Neuronal stem cell (in vitro differentiated cells): ENCODE measurements around the gene NLRP6.

Experiments used
- DNase-seq: peaks from one replicate; pipeline ENCODE4 v3.0.0-alpha.2; 2013; ENCODE audit warnings: low spot score
- H2AFZ ChIP-seq: one replicate; pipeline ENCODE4 v1.6.1; 2013; ENCODE audit warnings: mild to moderate bottlenecking, low read length, inconsistent platforms
- H2AK5ac ChIP-seq: 2 replicates; pipeline ENCODE4 v1.6.1; 2013; ENCODE audit warnings: low read depth, mild to moderate bottlenecking, inconsistent platforms, low read length, moderate library complexity, mixed read lengths
- H2BK120ac ChIP-seq: 2 replicates; pipeline ENCODE4 v1.6.1; 2013; ENCODE audit warnings: low read depth, mild to moderate bottlenecking, inconsistent platforms, low read length, moderate library complexity, mixed read lengths
- H2BK12ac ChIP-seq: one replicate; pipeline ENCODE4 v1.6.1; 2013; ENCODE audit warnings: low read length, inconsistent platforms
- H2BK15ac ChIP-seq: 2 replicates; pipeline ENCODE4 v1.6.1; 2013; ENCODE audit warnings: mild to moderate bottlenecking, low read length, inconsistent platforms, mixed read lengths
- H2BK5ac ChIP-seq: one replicate; pipeline ENCODE4 v1.6.1; 2013; ENCODE audit warnings: inconsistent platforms, mild to moderate bottlenecking, low read length, moderate library complexity
- H3K14ac ChIP-seq: one replicate; pipeline ENCODE4 v1.6.1; 2013; ENCODE audit warnings: low read length, inconsistent platforms
- H3K18ac ChIP-seq: 2 replicates; pipeline ENCODE4 v1.6.1; 2013; ENCODE audit warnings: low read length, inconsistent platforms
- H3K23ac ChIP-seq: 2 replicates; pipeline ENCODE4 v1.6.1; 2013; ENCODE audit warnings: low read depth, mild to moderate bottlenecking, mixed read lengths, low read length, inconsistent platforms; ENCODE audit not compliant: poor library complexity
- H3K27ac ChIP-seq: replicated peaks from 3 replicates; pipeline ENCODE4 v1.5.1; 2013; ENCODE audit warnings: low read length, inconsistent platforms
- H3K27me3 ChIP-seq, 3 experiments: 2 replicates each; pipeline ENCODE4 v1.6.1; 2013; ENCODE audit warnings: low read length in 3 of 3, mild to moderate bottlenecking in 2 of 3, inconsistent platforms in 1 of 3, low read depth in 1 of 3, mixed read lengths in 1 of 3, moderate library complexity in 1 of 3; ENCODE audit not compliant: control insufficient read depth in 3 of 3, insufficient read depth in 3 of 3
- H3K36me3 ChIP-seq, 2 donors: replicated peaks in 1 of 2; 2 replicates each; pipeline ENCODE4 v1.6.1; 2013; ENCODE audit warnings: low read length in 2 of 2; ENCODE audit not compliant: control insufficient read depth in 2 of 2, insufficient read depth in 2 of 2
- H3K4ac ChIP-seq: 2 replicates; pipeline ENCODE4 v1.6.1; 2013; ENCODE audit warnings: inconsistent platforms, mild to moderate bottlenecking, low read length, moderate library complexity
- H3K4me1 ChIP-seq, 2 donors: 1 replicate in 1 of 2; 2 replicates in 1 of 2; pipeline ENCODE4 v1.6.1; 2013; ENCODE audit warnings: low read length in 2 of 2, low read depth in 1 of 2; ENCODE audit not compliant: control insufficient read depth in 2 of 2, insufficient read depth in 1 of 2
- H3K4me2 ChIP-seq: one replicate; pipeline ENCODE4 v1.6.1; 2013; ENCODE audit warnings: mild to moderate bottlenecking, low read length, inconsistent platforms; ENCODE audit not compliant: insufficient read depth, poor library complexity, severe bottlenecking
- H3K4me3 ChIP-seq, 2 donors: 2 replicates each; pipeline ENCODE4 v1.5.1; 2013; ENCODE audit warnings: low read length in 2 of 2, mild to moderate bottlenecking in 2 of 2, inconsistent platforms in 1 of 2, moderate library complexity in 1 of 2
- H3K79me1 ChIP-seq: one replicate; pipeline ENCODE4 v1.6.1; 2013; ENCODE audit warnings: low read depth, mild to moderate bottlenecking, inconsistent platforms, low read length, moderate library complexity
- H3K9ac ChIP-seq: one replicate; pipeline ENCODE4 v1.6.1; 2013; ENCODE audit warnings: mild to moderate bottlenecking, low read depth, low read length, inconsistent platforms; ENCODE audit not compliant: poor library complexity
- H3K9me3 ChIP-seq, 2 donors: replicated peaks in 1 of 2; 2 replicates each; pipeline versions ENCODE3 to v1.6.1; 2013; ENCODE audit warnings: low read length in 2 of 2, mild to moderate bottlenecking in 2 of 2, inconsistent platforms in 1 of 2, low read depth in 1 of 2, mixed read lengths in 1 of 2, moderate library complexity in 1 of 2; ENCODE audit not compliant: control insufficient read depth in 2 of 2, insufficient read depth in 1 of 2
- H4K8ac ChIP-seq: one replicate; pipeline ENCODE4 v1.6.1; 2013; ENCODE audit warnings: low read depth, mild to moderate bottlenecking, inconsistent platforms, low read length, moderate library complexity
- H4K91ac ChIP-seq: one replicate; pipeline ENCODE4 v1.6.1; 2013; ENCODE audit warnings: low read length, low read depth, mild to moderate bottlenecking, inconsistent platforms; ENCODE audit not compliant: poor library complexity
- WGBS, 2 donors: extraction: QIAGEN DNeasy Blood & Tissue Kit; methylation state at CpG; one replicate each; pipeline ENCODE4 v1.1.7; 2013; ENCODE audit warnings: missing lambda C conversion rate in 2 of 2, mixed read lengths in 1 of 2; ENCODE audit not compliant: insufficient read length in 2 of 2, insufficient replicate concordance in 1 of 2; ENCODE audit errors: extremely low coverage in 2 of 2; 5-methylcytosine and 5-hydroxymethylcytosine counted together

The NLRP6 gene

DNA sequence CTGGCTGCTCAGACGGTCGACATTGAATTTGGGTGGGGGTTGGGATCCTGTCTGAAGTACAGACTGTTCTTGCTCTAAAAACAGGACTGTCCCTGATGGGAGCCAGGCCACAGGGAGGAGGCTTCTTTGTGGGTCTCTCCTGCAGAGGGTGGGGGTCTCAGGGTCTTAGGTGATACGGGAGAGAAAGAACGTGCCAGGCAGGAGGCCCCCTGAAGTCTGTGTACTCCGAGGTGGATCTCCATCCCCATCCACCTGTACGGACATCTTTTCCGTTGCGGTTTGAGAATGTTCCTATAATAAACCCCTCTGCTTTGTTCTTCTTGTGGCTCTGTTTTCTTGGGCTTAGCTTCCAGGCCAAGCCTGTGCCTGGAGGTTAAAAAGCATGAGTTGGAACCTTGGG is 25.5 kb upstream of the NLRP6 start:
- Histone ChIP-seq H2BK5ac (no peak overlapping the region), H3K4me2 (no peak overlapping the region), H3K4me3 (no peak overlapping the region), H3K23ac (no peak overlapping the region), H3K27me3 (no peaks in the 10 kb centered on the region), H3K4ac (no peak overlapping the region), H3K4me1 (no peaks in the 10 kb centered on the region), H2BK12ac (no peak overlapping the region), H3K36me3 (peaks cover 35 to 64% of the 10 kb centered on the region in 2 donors), H3K18ac (no peak overlapping the region), H3K9me3 (no peaks in the 10 kb centered on the region), H4K8ac (no peak overlapping the region), H4K91ac (no peak overlapping the region), H3K14ac (no peak overlapping the region), H2BK15ac (no peak overlapping the region), H3K79me1 (no peaks in the 10 kb centered on the region), H2AFZ (no peak overlapping the region), H3K9ac (no peak overlapping the region), H3K27ac (no peak overlapping the region), H2AK5ac (no peak overlapping the region), H2BK120ac (no peak overlapping the region)
- DNase-seq, result no peak
- no CpG with 5 or more reads among the region's 8 CpGs for WGBS, 2 donors

DNA sequence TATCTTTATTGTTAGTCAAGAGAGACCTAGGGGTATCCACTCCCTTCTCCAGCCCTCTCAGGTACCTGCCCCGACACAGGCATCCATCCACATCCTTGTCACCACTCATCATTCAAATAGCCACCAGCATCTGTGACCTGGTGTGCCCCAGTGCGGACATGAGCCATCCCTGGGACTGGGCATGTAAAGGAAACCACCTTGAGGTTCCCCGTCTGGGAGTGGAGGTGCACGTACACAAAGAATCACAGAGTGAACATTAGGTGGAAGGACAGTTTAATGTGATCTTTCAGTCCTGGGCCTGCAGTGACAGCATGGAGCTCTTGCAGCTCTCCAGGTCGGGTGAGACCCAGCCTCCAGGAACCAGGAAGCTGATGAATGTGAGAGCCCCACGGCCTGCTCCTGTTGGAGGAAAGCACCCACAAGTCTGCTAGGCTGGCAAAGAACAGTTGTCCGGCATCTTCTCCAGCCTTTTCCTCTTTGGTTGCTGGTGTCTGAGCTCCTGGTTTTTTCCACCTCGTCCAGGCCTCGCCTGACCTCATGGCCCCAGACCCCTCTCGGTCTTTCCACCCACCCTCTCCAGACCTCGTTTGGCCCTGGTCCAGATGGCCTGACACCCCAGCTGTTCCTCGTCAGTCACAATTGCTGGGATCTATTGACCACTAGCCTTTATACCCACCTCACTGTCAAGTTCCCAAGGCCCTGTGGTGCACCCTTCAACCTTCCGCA is 24.9 kb upstream of the NLRP6 start:
- Histone ChIP-seq H3K4me1 (no peaks in the 10 kb centered on the region), H4K91ac (no peak overlapping the region), H2AFZ (no peak overlapping the region), H3K23ac (no peak overlapping the region), H4K8ac (no peak overlapping the region), H2BK120ac (no peak overlapping the region), H3K4me3 (no peak overlapping the region), H3K27ac (no peak overlapping the region), H3K36me3 (peaks cover 35 to 57% of the 10 kb centered on the region in 2 donors), H3K9me3 (no peaks in the 10 kb centered on the region), H3K27me3 (no peaks in the 10 kb centered on the region), H3K18ac (no peak overlapping the region), H3K4me2 (no peak overlapping the region), H3K9ac (no peak overlapping the region), H2BK12ac (no peak overlapping the region), H3K79me1 (no peaks in the 10 kb centered on the region), H3K4ac (no peak overlapping the region), H2AK5ac (no peak overlapping the region), H3K14ac (no peak overlapping the region), H2BK5ac (no peak overlapping the region), H2BK15ac (no peak overlapping the region)
- WGBS, 2 donors, result no CpG with 5 or more reads among the region's 13 CpGs
- DNase-seq, result no peak

- H3K36me3 ChIP-seq, result peaks cover 31 to 52% of the 10 kb centered on the region in 2 donors
Measured at GRCh38 chr11:253886-254270, 24.3 kb upstream of the NLRP6 start.

DNA sequence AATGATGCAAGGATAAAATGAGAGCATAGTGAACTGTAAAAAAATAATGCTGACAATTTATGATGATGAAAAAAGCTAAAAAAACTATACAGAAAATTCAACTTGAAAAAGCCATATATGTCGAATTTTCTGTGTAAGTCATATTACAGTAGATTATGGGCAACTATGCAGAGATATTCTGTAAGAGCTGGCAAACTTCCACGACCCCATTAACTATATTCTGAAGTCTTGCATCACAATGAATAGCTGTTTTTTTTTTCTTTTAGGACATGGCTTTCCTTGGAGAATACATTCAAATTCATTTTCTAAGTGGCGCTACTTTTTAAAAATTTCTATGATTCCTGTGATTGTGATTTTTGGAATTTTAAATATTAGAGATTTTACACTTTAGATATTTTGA is 23.0 kb upstream of the NLRP6 start:
- Histone ChIP-seq H3K9me3 (no peaks in the 10 kb centered on the region), H2BK5ac (no peak overlapping the region), H3K27ac (no peak overlapping the region), H3K14ac (no peak overlapping the region), H3K4me2 (no peak overlapping the region), H3K27me3 (no peaks in the 10 kb centered on the region), H4K8ac (no peak overlapping the region), H3K4me3 (no peak overlapping the region), H3K9ac (no peak overlapping the region), H4K91ac (no peak overlapping the region), H3K79me1 (no peaks in the 10 kb centered on the region), H2BK12ac (no peak overlapping the region), H2BK15ac (no peak overlapping the region), H2AK5ac (no peak overlapping the region), H3K36me3 (peaks cover 25 to 39% of the 10 kb centered on the region in 2 donors), H2BK120ac (no peak overlapping the region), H3K18ac (no peak overlapping the region), H3K4me1 (no peaks in the 10 kb centered on the region), H3K23ac (no peak overlapping the region), H3K4ac (no peak overlapping the region), H2AFZ (no peak overlapping the region)
- DNase-seq, result no peak
- no CpG with 5 or more reads among the region's 3 CpGs for WGBS, 2 donors

More at GRCh38 chr11:253886-254270, 24.3 kb upstream of the NLRP6 start:
- Histone ChIP-seq H2BK5ac (no peak overlapping the region), H3K4me2 (no peak overlapping the region), H2AK5ac (no peak overlapping the region), H3K14ac (no peak overlapping the region), H2BK12ac (no peak overlapping the region), H3K79me1 (no peaks in the 10 kb centered on the region), H4K91ac (no peak overlapping the region), H3K4me1 (no peaks in the 10 kb centered on the region), H3K18ac (no peak overlapping the region), H4K8ac (no peak overlapping the region), H3K9ac (no peak overlapping the region), H3K4me3 (no peak overlapping the region), H3K27me3 (no peaks in the 10 kb centered on the region), H2BK120ac (no peak overlapping the region), H3K27ac (no peak overlapping the region), H2AFZ (no peak overlapping the region), H3K9me3 (no peaks in the 10 kb centered on the region), H3K4ac (no peak overlapping the region), H2BK15ac (no peak overlapping the region), H3K23ac (no peak overlapping the region)
- no peak for DNase-seq
- no CpG with 5 or more reads among the region's 5 CpGs for WGBS, 2 donors
